ENCODE results near the gene ABCG2.

The ABCG2 gene

GRCh38 chr4:88098993-88099752 is 59.3 kb downstream of the ABCG2 start:
- H3K9me3 ChIP-seq, result no peaks in the 10 kb centered on the region
- TF ChIP-seq CTCF (IDR thresholded peaks at IDR 0.05; ENCODE audit: low read depth, low read length), result no peak
- peaks cover 1% of the 10 kb centered on the region; the same call in 1 of the 2 replicates for H3K4me1 ChIP-seq
- H3K36me3 ChIP-seq, result no peaks in the 10 kb centered on the region
- H3K27me3 ChIP-seq, result peaks cover 44% of the 10 kb centered on the region
- H3K4me3 ChIP-seq (ENCODE audit: low read depth, low read length), result no peak overlapping the region
- no peak for DNase-seq

GRCh38 chr4:88097781-88098180 is 60.7 kb downstream of the ABCG2 start:
- Histone ChIP-seq H3K36me3 (no peaks in the 10 kb centered on the region), H3K27me3 (peaks cover 44% of the 10 kb centered on the region), H3K9me3 (no peaks in the 10 kb centered on the region), H3K4me1 (no peaks in the 10 kb centered on the region), H3K4me3 (ENCODE audit: low read depth, low read length) (no peak overlapping the region)
- no peak for TF ChIP-seq CTCF (IDR thresholded peaks at IDR 0.05; ENCODE audit: low read depth, low read length)
- DNase-seq, result no peak

GRCh38 chr4:88097301-88097700 is 61.1 kb downstream of the ABCG2 start:
- no peak for TF ChIP-seq CTCF (IDR thresholded peaks at IDR 0.05; ENCODE audit: low read depth, low read length)
- DNase-seq, result no peak

GRCh38 chr4:88093874-88094273 is 64.6 kb downstream of the ABCG2 start:
- Histone ChIP-seq H3K4me3 (ENCODE audit: low read depth, low read length) (no peak overlapping the region), H3K36me3 (no peaks in the 10 kb centered on the region), H3K9me3 (no peaks in the 10 kb centered on the region), H3K4me1 (no peaks in the 10 kb centered on the region), H3K27me3 (peaks cover 38% of the 10 kb centered on the region)
- DNase-seq, result no peak
- TF ChIP-seq CTCF (IDR thresholded peaks at IDR 0.05; ENCODE audit: low read depth, low read length), result no peak

More at GRCh38 chr4:88097301-88097700, 61.1 kb downstream of the ABCG2 start:
- H3K36me3 ChIP-seq, result no peaks in the 10 kb centered on the region
- H3K27me3 ChIP-seq, result peaks cover 44% of the 10 kb centered on the region
- no peaks in the 10 kb centered on the region for H3K4me1 ChIP-seq
- no peak overlapping the region for H3K4me3 ChIP-seq (ENCODE audit: low read depth, low read length)
- H3K9me3 ChIP-seq, result no peaks in the 10 kb centered on the region

- H3K36me3 ChIP-seq, result no peaks in the 10 kb centered on the region
- H3K4me3 ChIP-seq (ENCODE audit: low read depth, low read length), result no peak overlapping the region
- DNase-seq, result no peak
- peaks cover 26% of the 10 kb centered on the region for H3K27me3 ChIP-seq
- no peaks in the 10 kb centered on the region for H3K4me1 ChIP-seq
- no peaks in the 10 kb centered on the region for H3K9me3 ChIP-seq
- TF ChIP-seq CTCF (IDR thresholded peaks at IDR 0.05; ENCODE audit: low read depth, low read length), result no peak
Observed at GRCh38 chr4:88091378-88091777, 67.1 kb downstream of the ABCG2 start.

GRCh38 chr4:88090898-88091297 is 67.5 kb downstream of the ABCG2 start:
- no peak for TF ChIP-seq CTCF (IDR thresholded peaks at IDR 0.05; ENCODE audit: low read depth, low read length)

More at GRCh38 chr4:88090898-88091297, 67.5 kb downstream of the ABCG2 start:
- DNase-seq, result no peak
- no peaks in the 10 kb centered on the region for H3K9me3 ChIP-seq
- no peaks in the 10 kb centered on the region for H3K4me1 ChIP-seq
- H3K36me3 ChIP-seq, result no peaks in the 10 kb centered on the region
- no peak overlapping the region for H3K4me3 ChIP-seq (ENCODE audit: low read depth, low read length)
- H3K27me3 ChIP-seq, result peaks cover 21% of the 10 kb centered on the region
